NCI-H2196 (cell line): Measurements from ENCODE around the gene ABCA10.
"Not testable (repeated sequence)": the region's sequence is repeated elsewhere in the genome, so short reads cannot be mapped to it uniquely, and the experiment has no call there.

Experiments
- DNase-seq: peaks from one replicate; lab custom pipeline; 2025; ENCODE audit not compliant: unreplicated experiment; lab: John Stamatoyannopoulos, UW

The ABCA10 gene

DNA sequence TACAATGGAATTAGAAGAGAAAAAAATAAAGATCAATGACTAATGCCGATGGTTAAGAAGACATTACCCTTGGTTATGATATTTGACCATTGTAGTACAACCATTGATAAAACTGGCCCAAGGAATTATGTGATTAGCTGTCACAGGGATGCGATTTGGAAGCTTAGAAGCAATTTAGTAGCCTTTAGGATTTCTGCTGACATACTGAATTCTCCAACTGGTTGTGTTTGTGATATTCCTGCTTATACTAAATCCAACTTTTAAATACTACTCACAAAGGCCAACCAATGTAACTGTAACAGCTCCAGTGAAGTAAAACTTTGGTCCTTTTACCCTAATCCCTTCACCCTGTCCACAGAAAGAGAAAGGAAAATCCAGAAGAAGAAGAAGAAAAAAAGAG lies 55.5 kb downstream of the ABCA10 start:
- no peak for DNase-seq

DNA sequence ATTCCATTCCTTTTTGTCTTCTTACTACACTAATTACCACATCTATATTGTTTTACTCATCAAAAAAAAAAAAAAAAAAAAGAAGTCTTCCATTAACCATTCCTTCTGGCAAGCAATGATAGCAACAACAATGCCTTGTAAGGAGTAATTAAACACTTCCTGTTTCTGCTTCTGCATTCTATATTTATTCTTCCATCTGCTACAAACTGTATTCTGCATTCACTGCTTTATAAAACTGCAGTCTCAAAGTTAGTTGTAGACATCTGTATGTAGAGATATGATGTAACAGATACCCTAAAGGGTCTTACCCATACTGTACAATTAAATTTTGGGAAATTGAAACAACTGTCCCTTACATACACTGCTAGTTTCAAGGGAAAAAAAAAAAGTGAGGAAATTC lies 58.2 kb downstream of the ABCA10 start:
- no peak for DNase-seq

DNA sequence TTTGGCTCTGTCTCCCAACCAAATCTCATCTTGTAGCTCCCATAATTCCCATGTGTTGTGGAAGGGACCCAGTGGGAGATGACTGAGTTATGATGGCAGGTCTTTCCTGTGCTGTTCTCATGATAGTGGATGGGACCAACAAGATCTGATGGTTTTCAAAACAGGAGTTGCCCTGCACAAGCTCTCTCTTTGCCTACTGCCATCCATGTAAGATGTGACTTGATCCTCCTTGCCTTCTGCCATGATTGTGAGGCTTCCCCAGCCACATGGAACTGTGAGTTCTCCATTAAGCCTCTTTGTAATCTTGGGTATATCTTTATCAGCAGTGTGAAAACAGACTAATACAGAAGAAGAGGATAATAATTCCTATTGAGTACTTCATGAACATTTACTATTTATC lies 60.0 kb downstream of the ABCA10 start:
- not testable (repeated sequence) for DNase-seq

DNA sequence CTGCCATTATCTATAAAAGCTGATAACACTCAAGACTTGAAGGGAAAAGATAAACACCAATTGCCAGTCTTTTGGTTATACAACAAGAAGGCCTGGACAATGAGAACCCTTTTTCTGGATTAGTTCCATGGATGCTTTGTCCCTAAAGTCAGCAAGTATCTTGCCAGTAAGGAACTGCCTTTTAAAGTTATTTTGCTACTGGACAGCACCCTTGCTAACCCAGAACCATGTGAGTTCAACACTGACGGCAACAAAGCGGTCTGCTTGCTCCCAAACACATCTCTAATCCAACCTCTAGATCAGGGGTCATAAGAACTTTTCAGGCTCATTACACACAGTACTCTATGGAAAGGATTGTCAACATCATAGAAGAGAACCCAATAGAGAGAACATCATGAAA lies 61.7 kb downstream of the ABCA10 start:
- no peak for DNase-seq

DNA sequence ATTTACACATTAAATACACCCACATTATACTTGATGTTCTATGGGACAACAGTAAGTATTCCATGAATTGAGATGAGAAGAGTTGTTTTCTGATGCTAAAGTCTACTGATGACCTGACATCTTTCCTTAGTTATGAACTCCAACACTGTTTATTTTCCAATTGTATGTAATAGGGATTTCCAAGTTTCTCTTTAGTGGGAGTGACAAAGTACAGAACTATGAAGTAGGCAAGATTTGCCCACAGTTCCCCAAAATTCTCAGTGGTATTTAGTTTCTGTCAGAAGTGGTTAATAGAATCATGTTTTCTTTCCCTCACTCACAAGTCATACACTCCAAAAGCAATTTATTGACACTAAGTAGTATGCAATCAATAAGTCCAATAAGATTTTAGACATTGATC lies 64.4 kb downstream of the ABCA10 start:
- DNase-seq = no peak

DNA sequence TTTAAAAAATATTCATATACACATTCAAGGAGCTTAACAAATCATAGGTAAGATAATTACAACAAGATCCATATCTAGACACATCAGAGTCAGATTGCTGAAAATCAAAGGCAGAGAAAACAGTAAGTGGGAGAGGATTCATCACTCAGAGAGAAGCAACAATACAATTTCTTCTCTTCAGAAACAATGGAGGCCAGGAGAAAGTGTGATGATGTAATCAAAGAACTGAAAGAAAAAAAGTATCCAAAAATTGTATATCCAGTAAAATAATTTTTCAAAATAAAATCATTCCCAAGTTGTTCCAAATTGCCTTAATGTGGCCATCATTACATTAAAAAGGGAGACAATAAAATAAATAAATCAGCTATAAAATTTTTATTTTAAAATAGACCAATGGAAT lies 69.2 kb downstream of the ABCA10 start:
- DNase-seq = no peak

DNA sequence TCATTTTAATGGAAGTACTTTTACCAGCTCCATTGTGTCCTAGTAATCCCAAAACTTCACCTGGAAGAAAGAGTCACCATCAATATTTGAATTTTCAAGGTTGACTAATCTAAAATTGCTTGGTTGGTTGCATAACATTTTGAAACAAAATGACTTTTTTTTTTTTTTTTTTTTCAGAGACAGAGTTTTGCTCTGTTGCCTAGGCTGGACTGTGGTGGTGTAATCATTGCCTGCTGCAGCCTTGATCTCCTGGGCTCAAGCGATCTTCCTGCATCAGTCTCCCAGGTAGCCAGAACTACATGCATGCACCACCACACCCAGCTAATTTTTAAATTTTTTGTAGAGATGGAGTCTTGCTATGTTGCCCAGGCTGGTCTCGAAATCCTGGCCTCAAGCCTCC lies 74.4 kb downstream of the ABCA10 start:
- DNase-seq = no peak

DNA sequence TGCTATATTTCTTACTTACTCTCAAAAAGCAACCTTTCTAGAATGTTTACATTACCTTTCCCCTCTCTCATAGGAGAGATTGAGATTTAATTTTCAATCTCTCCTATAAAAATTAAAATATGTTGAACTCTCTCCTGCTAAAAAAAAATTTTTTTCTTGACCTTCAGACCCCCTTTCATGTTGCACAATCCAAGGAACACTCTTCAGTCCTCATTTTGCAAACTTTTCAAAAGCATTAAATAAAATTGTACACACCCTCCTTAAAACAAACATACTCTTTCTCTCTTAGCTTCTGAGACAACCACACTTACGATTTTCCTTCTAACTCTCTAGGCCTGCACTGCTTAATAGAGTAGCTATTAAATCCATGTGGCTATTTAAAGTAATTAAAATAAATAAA lies 78.3 kb downstream of the ABCA10 start:
- no peak for DNase-seq

DNA sequence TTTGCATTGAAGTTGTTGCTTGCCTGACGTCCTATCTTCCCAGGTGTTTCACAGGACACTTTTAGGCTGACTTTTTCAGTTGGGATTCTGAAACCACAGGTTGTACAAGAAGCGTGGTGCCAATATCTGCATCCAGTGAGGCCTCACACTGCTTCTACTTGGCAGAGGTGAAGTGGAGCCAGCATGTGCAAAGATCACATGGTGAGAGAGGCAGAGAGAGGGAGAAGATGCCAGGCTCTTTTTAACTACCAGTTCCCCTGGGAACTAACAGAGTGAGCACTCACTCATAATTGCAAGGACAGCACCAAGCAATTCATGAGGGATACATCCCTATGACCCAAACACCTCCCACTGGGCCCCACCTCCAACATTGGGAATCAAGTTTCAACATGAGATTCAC lies 81.2 kb downstream of the ABCA10 start:
- DNase-seq = no peak

DNA sequence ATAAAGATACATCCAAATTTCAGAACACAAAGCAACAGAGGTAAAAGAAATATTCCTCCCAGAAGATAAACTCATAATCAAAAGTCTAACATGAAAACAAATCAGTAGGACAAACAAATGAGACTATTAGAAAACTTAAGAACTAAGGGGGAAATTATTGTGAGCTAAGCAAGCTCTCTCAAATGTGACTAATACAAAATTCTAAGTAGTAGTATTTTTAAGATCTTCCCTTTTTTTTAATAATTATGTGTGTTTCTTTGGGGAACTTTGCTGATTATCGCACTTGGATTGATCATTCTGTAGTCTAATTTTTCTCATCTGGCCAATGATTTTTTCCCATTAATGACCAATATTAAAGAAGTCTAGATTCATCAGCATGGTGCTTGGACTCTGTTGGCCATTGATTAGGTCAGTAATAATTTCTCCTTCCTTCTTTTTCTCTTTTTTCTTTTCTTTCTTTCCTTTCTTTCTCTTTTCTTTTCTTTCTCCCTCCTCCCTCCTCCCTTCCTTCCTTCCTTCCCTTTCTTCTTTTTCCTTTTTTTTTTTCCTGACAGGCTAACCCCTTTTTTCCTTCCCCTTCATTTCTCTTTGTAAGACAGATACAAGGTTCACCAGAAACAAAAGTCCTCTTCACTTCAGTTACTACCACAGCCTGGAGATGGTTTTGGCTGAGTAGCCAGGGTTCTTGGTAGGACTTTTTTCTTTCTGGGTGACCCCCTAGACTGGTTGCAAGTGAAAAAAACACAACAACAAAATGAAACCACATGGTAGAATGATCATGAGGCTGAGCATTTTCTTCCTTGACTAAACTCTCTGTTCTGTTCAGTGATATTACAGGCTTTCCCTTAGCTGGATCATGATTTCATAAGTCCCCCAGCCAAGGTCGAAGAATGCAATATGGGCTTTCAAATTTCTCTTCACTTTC lies 84.0 kb downstream of the ABCA10 start:
- no peak for DNase-seq

DNA sequence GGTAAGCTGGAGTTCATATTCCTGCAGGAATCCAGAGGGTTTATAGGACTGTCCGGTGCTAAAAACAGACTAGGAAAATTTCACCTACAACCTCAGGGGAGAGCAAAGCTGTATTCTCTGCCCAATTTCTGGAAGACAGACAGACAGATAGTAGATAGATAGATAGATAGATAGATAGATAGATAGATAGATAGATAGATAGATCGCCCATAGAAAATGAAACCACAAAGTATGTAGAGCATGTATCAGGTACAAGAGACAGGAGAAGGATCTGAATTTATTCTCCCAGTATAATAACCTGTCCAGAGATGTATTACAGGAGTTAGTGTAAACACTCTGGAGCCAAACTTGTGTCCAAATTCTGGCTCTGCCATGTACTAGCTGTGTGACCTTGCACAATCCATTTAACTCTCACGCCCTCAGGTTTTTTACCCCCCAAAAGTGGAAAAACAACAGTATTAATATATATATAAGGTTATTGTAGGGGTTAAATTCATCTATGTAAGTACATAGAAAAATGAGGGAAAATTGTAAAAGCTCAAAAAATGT lies 84.9 kb downstream of the ABCA10 start:
- no peak for DNase-seq

DNA sequence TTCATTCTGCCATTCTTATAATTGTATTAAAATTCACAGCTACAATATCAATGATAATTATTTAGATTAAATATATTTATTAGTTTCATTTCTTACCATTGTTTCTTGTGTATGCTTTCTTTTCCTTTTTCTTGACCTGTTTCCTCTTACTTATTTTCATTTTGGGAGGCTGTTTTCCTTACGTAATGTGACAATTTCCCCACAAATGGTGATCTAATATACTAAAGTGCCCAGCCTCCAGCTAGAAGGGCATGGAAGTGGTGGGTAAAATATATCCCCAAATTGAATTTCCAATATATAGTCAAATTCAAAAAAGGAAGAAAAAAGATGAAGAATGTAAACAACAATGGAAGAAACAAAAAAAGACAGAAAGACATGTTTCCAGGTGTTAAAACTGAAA lies 85.5 kb downstream of the ABCA10 start:
- DNase-seq = no peak

DNA sequence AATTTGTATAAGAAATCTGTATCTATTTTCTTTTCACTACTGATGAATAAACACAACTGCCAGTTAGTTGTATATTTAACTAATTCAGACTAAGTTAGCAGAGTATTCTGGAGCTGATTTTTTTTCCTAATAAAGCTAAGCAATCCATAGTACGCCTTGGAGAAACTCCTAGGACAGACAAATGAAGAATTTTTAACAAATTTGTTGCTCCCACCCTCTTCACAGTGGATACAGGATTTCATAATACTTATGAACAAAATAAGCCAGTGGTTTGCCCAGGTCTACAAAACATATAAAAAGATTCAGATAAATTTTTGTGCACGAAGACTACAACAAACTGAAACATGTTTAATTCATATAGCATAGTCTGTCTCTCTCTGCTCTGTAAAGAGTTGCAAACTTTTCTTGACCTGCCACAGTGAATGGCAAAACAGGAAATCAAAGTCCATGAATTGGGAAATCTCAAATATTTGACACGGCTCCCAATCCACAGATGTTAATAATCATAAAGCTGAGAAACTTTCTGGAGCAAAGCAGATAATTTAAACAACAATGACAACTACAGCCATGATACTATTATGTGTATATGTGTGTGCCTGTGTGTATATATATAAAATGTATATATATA lies 86.3 kb downstream of the ABCA10 start:
- no peak for DNase-seq

DNA sequence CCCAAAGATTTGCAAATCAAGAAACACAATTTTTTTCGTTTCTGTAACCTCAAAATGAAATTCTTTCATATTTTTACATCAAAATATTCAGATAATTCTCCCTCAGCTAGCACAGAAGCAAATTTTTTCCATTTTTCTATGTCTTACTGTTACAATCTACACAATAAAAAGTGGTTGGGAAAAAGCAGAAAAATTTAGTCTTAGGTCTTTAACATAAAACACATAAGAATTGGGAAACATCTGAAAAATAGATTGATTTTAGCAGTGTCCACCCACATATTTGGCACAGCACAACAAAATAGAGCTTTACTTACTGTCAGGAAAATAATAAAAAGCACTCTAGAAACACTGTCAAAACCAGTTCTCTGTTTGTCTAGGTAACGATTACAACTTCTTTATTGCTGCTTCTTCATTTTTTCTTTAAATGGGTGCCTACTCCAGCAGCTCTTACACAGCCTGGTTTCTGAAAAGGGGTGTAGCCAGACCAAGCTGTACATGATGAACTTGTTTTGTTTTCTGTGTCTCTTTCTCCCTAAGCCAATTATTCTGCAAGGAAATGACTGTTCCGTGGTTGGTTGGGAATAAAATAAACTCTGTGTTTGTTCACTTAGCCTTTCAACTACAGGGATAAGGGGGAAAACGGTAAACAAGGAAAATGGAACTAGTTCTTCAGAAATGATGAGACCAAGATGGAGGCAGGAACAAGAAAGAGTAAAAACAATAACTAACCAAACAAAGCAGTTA lies 87.0 kb downstream of the ABCA10 start, which contains the start of gene ABCA6:
TSS of gene ABCA6 (minus strand) at position 465 of the 744 bp plus-strand sequence. CDS start 1,192 bp downstream, outside the sequence.
- no peak for DNase-seq

DNA sequence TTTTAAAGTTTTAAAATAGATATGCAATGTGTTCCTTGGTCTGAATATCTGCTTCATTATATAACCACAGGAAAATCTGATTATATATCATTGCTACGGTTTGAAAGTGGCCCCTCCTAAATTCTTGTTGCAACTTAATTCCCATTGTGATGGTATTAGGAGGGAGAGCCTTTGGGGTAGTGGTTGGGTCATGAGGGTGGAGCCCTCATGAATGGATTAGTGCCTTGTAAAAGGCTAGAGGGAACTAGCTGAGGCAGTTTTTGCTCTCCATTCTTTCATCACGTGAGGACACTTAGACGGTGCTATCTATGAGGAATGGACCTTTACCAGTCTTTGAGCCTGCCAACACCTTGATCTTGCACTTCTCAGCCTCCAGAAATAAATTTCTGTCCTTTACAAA lies 94.5 kb downstream of the ABCA10 start:
- DNase-seq = no peak

DNA sequence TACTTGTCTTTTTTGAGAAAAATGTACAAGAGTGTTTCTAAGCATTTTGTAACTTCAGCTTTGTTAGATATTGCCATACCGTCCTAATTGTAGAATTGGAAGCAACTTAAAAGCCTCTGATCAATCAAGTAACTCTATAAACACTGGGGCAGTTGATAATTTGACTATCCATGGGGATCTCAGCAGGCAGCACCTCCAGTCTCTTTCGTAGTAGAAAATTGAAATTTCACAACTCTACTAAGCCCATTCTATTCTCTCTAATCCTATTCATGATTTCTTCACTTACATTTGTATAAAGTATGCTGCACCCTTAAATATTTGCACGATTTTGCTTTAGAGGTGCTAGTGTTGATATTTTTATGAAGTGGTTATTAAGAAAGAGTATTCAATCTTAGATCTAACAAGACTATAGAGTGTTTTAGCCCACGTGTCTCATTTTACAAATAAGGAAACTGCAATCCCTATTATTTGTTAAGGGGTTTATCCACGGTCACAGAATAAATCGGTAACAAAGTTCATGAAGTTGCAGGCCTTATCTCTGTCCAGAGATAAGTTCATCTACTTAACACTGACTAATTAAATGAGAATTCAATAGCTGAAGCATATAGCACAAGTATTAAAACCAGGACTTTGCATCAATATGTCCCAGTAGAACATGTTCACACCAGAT lies 97.9 kb downstream of the ABCA10 start:
- no peak for DNase-seq

DNA sequence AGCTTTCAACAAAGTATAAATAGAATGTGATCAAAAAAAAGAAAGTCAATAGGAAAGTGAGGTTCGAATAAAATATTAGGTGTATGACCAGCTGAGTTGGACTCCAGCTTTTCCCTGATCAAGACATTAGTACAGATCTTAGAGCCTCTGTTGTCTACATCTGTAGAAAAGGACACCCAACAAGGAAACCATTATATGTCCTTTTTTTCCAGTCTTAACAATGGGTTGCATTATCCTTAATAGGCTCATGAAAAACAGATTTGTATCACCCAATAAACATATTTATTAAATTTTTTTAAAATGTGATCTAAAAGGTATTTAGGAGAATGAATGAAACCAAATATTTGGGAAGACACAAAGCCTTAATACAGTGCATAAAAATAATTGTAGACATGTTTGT lies 105.0 kb downstream of the ABCA10 start:
- no peak for DNase-seq

DNA sequence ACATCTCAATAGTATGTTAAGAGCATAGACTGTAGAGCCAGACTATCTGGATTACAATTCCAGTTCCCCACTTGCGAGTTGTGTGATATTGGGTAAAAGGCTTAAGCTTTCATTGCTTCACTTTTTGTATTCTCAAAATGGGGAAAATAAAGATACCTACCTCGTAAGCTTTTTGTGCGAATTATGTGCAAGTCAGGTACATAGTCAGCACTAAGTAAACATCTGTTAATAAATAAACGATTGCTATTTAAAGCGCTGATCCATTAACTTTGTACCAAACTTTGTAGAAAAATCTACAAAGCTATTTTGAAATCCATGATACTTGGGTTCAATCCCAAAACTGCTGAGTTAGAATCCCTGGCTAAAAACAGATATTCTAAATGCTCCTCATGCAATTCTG lies 106.6 kb downstream of the ABCA10 start:
- DNase-seq = no peak

DNA sequence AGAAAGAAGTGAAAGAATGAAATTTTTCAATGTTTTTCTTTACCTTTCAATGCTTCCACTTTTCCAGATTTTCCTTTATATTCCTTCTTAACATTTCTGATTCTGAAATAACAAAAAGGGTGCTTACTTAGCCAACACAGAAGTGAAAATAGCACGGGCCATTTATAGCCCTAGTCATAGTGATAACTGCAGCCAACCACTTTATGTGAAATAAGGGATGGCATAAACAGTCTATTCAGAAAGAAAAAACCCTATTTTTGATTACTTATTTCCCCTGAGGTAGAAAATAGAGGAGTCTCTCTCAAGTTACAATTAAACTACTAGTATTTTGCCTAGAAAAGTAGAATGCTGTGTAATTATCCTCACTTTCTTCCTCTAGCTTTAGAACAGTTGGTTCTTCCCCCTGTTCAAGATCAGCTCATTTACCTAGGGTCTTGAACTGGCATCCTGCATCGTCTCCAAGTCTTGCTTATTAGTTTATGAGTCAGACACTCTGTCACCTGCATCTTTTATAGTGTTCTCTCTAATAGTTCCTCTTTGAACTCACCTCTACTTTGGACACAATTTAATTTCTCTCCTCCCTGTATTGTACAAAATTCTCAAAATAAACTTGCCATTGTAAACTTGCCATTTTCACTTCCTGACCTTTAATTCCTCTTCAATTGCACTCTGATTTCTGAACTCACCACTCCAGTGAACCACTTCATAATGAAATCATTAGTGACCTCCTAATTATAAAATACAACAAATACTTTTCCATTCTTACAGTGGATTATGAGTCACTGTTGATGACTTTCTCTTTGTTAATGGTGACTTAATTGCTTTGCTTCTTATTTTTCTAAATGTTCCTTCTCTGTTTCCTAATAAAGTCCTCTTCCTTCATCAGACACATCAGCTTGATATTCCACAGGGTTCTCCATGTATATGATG lies 110.5 kb downstream of the ABCA10 start:
- DNase-seq = no peak

DNA sequence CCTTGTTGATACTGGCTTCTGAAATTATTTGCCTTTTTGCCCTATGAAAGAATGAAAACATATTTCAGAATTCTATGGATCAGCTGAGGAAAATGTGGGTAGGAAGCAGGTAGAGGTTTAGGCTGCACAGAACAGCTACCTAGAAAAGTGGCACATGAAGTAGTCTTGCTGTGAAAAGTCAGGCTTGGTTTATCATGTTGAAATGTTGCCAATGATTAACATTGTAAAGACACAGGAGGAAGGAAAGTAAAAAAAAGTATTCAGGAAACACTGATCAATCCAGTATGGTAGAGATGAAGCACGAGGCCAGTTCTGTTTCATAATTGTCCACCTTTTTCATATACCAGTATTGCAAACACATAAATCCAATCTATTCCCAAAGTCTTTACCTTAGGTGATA lies 116.8 kb downstream of the ABCA10 start:
- no peak for DNase-seq
